PC-9 (cell line): ENCODE measurements around the gene CD1E. TPM values are rescaled to one million over a fixed set of nuclear protein-coding genes. Genes with fewer than 3 reads are reported as not detected.

Experiments used
- BruUV-seq: library from RNA; stranded (reverse); fragments of 400-500 nt; replicated peaks from 2 replicates; lab custom pipeline; 2021; lab: Mats Ljungman, UMichigan
- CTCF ChIA-PET: fragments of 300-600 bp; sonication (Branson Sonifier 250); formaldehyde crosslinking; loops from one replicate; lab custom pipeline; 2022; ENCODE audit warnings: antibody characterized with exemption; lab: Charles Lee
- POLR2A ChIA-PET: fragments of 300-600 bp; sonication (Branson Sonifier 250); formaldehyde crosslinking; loops from one replicate; lab custom pipeline; 2022; ENCODE audit warnings: antibody characterized with exemption; ENCODE audit not compliant: unreplicated experiment; lab: Charles Lee
- DNase-seq, 2 experiments: peaks; one replicate each; pipeline versions ENCODE4 v3.0.0 to v3.0.0-alpha.2; 2015 to 2022; ENCODE audit warnings: mixed read lengths in 1 of 2
- H2AFZ ChIP-seq: fragments of 200-600 bp; sonication (generic); 2 replicates; pipeline ENCODE4 v1.8.1; 2017; ENCODE audit warnings: antibody characterized with exemption
- H3F3A ChIP-seq: fragments of 200-600 bp; sonication (generic); 2 replicates; pipeline ENCODE4 v1.8.1; 2017; ENCODE audit warnings: antibody characterized with exemption, mild to moderate bottlenecking, low read depth; ENCODE audit not compliant: insufficient read depth
- H3K27ac ChIP-seq: fragments of 200-600 bp; sonication (generic); 2 replicates; pipeline ENCODE4 v1.6.1; 2016; ENCODE audit warnings: mixed run types
- H3K27me3 ChIP-seq: fragments of 200-600 bp; sonication (generic); 2 replicates; pipeline ENCODE4 v1.6.1; 2016; ENCODE audit warnings: low read depth, mixed run types; ENCODE audit not compliant: insufficient read depth
- H3K36me3 ChIP-seq: fragments of 200-600 bp; sonication (generic); 2 replicates; pipeline ENCODE4 v1.6.1; 2016; ENCODE audit warnings: low read depth, mixed run types
- H3K4me1 ChIP-seq: fragments of 200-600 bp; sonication (generic); replicated peaks from 2 replicates; pipeline ENCODE4 v1.6.1; 2016; ENCODE audit warnings: mixed run types; ENCODE audit not compliant: insufficient read depth
- H3K4me2 ChIP-seq: fragments of 200-600 bp; sonication (generic); 2 replicates; pipeline ENCODE4 v1.6.1; 2017; ENCODE audit warnings: mixed run types
- H3K4me3 ChIP-seq: fragments of 200-600 bp; sonication (generic); 2 replicates; pipeline ENCODE4 v1.6.1; 2016; ENCODE audit warnings: mixed run types
- H3K79me2 ChIP-seq: fragments of 200-600 bp; sonication (generic); 2 replicates; pipeline ENCODE4 v1.6.1; 2017; ENCODE audit warnings: low read depth, mixed run types
- H3K9me2 ChIP-seq: fragments of 200-600 bp; sonication (generic); 2 replicates; pipeline ENCODE4 v1.8.1; 2017; ENCODE audit warnings: mild to moderate bottlenecking; ENCODE audit not compliant: insufficient read depth
- H3K9me3 ChIP-seq: fragments of 200-600 bp; sonication (generic); 2 replicates; pipeline ENCODE4 v1.8.1; 2016; ENCODE audit warnings: low read depth; ENCODE audit not compliant: insufficient read depth
- H4K20me1 ChIP-seq: fragments of 200-600 bp; sonication (generic); 2 replicates; pipeline ENCODE4 v1.8.1; 2017; ENCODE audit not compliant: insufficient read depth
- CTCF ChIP-seq: fragments of 200-600 bp; sonication (generic); conservative IDR thresholded peaks from 2 replicates; pipeline ENCODE4 v1.6.1; 2017; ENCODE audit warnings: mixed run types, antibody characterized with exemption, mild to moderate bottlenecking, moderate library complexity
- EZH2 ChIP-seq: fragments of 200-600 bp; sonication (generic); IDR thresholded peaks from 2 replicates; pipeline ENCODE4 v1.8.0; 2017; ENCODE audit warnings: antibody characterized with exemption, low read depth
- intact Hi-C: fragments of 100-400 bp; cut with micrococcal nuclease; formaldehyde crosslinking; loops from one replicate; pipeline ENCODE4 v1.10.0; 2022; ENCODE audit not compliant: unreplicated experiment
- total RNA-seq: library from RNA; stranded (reverse); gene quantifications from 2 replicates; pipeline ENCODE4 v1.2.3, GENCODE V29; 2021

CD1E gene
- total RNA-seq, 1 experiment from 2014 or later: not detected

GRCh38 chr1:158354255-158354654 is 561 bp downstream of the CD1E start:
- no peaks in the 10 kb centered on the region for H3K4me1 ChIP-seq
- 0 out of 2 replicates have a peak, but pooled peaks cover 4% of the 10 kb centered on the region for H3K9me3 ChIP-seq
- no peak overlapping the region for H3K4me3 ChIP-seq
- intact Hi-C loops: no loop called here
- ChIA-PET POLR2A (no interaction called here), CTCF (no interaction called here)
- no peaks in the 10 kb centered on the region for H3K79me2 ChIP-seq
- H3K36me3 ChIP-seq: no peaks in the 10 kb centered on the region
- H4K20me1 ChIP-seq: no peaks in the 10 kb centered on the region
- TF ChIP-seq EZH2 (no peak), CTCF (no peak)
- DNase-seq: no peak
- H2AFZ ChIP-seq: no peak overlapping the region
- no peak overlapping the region for H3K27ac ChIP-seq
- no TSS peak for BruUV-seq
- no peaks in the 10 kb centered on the region for H3F3A ChIP-seq
- no peaks in the 10 kb centered on the region for H3K9me2 ChIP-seq
- no peak overlapping the region for H3K4me2 ChIP-seq
- H3K27me3 ChIP-seq: 0 out of 2 replicates have a peak, but pooled peaks cover 5% of the 10 kb centered on the region

- Histone ChIP-seq H3K9me2 (no peaks in the 10 kb centered on the region), H3K27me3 (0 out of 2 replicates have a peak, but pooled peaks cover 2% of the 10 kb centered on the region), H3F3A (no peaks in the 10 kb centered on the region), H2AFZ (no peak overlapping the region), H4K20me1 (no peaks in the 10 kb centered on the region), H3K4me3 (no peak overlapping the region), H3K36me3 (no peaks in the 10 kb centered on the region), H3K4me2 (no peak overlapping the region), H3K79me2 (no peaks in the 10 kb centered on the region), H3K27ac (no peak overlapping the region), H3K9me3 (0 out of 2 replicates have a peak, but pooled peaks cover 2% of the 10 kb centered on the region), H3K4me1 (no peaks in the 10 kb centered on the region)
- no TSS peak for BruUV-seq
- POLR2A ChIA-PET: no interaction called here
- intact Hi-C loops: no loop called here
- TF ChIP-seq EZH2 (no peak), CTCF (no peak)
- no peak for DNase-seq
- CTCF ChIA-PET: no interaction called here
Observed at GRCh38 chr1:158355773-158356285, 2.1 kb downstream of the CD1E start.

- no peak for TF ChIP-seq CTCF
- TF ChIP-seq EZH2: no peak
- Histone ChIP-seq H3K4me1 (no peaks in the 10 kb centered on the region), H3K36me3 (no peaks in the 10 kb centered on the region), H3K4me3 (no peak overlapping the region), H3K9me3 (no peaks in the 10 kb centered on the region), H3K79me2 (no peaks in the 10 kb centered on the region), H2AFZ (no peak overlapping the region), H3K27me3 (no peaks in the 10 kb centered on the region), H3K9me2 (no peaks in the 10 kb centered on the region), H3F3A (no peaks in the 10 kb centered on the region), H3K4me2 (no peak overlapping the region), H4K20me1 (no peaks in the 10 kb centered on the region), H3K27ac (no peak overlapping the region)
- intact Hi-C loops: no loop called here
- no TSS peak for BruUV-seq
- no peak for DNase-seq
- ChIA-PET CTCF (no interaction called here), POLR2A (no interaction called here)
Observed at GRCh38 chr1:158356616-158357015, 2.9 kb downstream of the CD1E start.
